ENCODE data around the gene ISG20. TPM values are rescaled to one million over a fixed set of nuclear protein-coding genes. Genes with fewer than 3 reads are reported as not detected.

The ISG20 gene
- 2.3 and 3.2 TPM in 2 replicates for total RNA-seq (ENCODE audit: low replicate concordance)

DNA sequence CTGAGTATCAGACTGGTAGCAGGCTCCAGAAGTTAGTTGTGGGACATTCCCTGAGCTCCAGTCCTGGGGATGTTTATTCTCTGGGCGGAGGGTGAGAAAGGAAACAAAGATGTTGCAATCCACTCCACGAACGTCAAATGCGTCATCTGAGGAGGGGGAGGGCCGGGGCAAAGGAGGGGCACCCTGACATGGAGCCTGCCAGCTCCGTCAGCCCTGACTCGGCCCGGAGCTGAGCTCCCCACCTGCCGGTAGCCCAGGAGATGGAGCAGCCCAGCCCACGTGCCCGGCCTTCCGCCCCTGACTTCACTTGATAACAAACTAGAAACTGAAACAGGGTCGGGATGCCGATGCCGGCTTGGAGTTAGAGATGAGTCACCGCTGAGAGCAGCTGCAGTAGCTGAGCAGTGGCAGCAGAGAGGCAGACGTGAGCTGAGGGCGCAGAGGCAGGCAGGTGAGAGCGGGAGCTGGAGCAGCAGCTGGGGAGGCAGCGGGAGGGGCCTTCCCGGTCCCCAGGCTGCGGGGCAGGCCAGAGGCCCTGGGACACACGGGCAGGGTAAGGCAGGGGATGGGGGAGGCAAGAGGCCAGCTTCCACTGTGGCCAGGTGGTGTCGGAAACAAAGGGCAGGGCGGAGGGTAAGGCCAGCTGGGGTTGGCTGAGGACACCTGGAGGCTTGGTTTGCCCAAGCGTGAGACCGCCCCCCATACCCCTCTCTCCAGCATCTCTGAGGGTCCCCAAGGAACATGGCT is at the start of gene ISG20:
TSS of gene ISG20 (plus strand) at position 391 of the 747 bp plus-strand sequence. CDS start at position 742, 351 bp downstream.

DNA sequence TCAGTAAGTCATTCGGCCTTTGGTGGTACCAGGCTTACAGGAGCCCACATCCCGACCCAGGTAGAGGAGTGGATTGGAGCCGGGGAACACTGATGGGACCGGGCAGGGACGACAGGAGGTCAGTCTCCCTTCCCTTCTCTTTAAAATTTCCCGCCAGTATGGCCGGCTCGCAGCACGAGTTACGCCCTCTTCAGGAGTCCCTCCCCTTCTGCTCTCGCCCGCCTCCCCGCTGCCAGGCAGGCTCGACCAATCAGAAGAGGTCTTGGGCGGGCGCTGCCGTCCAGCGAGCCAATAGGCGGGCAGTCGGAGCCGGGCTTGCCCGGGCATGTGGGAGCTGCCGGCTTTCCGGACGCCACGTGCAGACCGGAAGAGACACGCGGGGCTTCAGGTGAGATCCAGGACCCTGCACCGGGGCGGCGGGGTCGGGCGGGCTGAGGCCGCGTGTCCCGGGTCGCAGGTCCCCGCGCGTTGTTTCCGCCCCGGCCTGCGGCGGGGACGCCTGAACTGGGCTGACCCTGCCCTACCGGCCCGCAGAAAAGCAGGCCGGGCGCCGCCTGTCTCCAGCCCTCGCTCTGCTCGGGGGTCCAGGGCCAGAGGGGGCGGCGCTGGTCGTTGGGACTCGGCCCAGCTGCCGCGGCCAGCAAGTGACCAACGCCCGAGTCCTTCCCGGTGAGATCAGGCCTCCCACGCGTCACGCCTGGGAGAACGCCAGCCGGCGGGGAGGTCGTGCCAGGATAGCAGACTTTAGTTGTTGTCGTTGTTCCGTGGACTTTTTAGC is 17.6 kb upstream of the ISG20 start, which contains the start of gene AEN:
TSS of gene AEN (plus strand) at position 346 of the 778 bp plus-strand sequence. CDS start 4,870 bp downstream, outside the sequence.

Other genes with a start within 250 kb of the ISG20 start
- 6.3 and 9.8 TPM in 2 replicates for gene MRPL46, start 171.6 kb upstream of the ISG20 start, total RNA-seq (ENCODE audit: low replicate concordance)
- 50.8 and 59.5 TPM in 2 replicates for gene MRPS11, start 171.3 kb upstream of the ISG20 start, total RNA-seq (ENCODE audit: low replicate concordance)
- 4.2 and 4.3 TPM in 2 replicates for gene DET1, start 92.3 kb upstream of the ISG20 start, total RNA-seq (ENCODE audit: low replicate concordance)
- 54.8 and 68.2 TPM in 2 replicates for gene AEN, start 17.7 kb upstream of the ISG20 start, total RNA-seq (ENCODE audit: low replicate concordance)
- 0.15 and 1.2 TPM in 2 replicates for gene ACAN, start 164.4 kb downstream of the ISG20 start, total RNA-seq (ENCODE audit: low replicate concordance)

Measured in smooth muscle cell of the coronary artery (primary cell).